HG03097 (cell line): ENCODE measurements around the gene TXNL4B.

Source experiments
- ATAC-seq: cut with Tn5 transposase; IDR thresholded peaks from one replicate; pipeline ENCODE4 v1.9.1; 2021; ENCODE audit not compliant: unreplicated experiment, low FRiP score

Gene TXNL4B

DNA sequence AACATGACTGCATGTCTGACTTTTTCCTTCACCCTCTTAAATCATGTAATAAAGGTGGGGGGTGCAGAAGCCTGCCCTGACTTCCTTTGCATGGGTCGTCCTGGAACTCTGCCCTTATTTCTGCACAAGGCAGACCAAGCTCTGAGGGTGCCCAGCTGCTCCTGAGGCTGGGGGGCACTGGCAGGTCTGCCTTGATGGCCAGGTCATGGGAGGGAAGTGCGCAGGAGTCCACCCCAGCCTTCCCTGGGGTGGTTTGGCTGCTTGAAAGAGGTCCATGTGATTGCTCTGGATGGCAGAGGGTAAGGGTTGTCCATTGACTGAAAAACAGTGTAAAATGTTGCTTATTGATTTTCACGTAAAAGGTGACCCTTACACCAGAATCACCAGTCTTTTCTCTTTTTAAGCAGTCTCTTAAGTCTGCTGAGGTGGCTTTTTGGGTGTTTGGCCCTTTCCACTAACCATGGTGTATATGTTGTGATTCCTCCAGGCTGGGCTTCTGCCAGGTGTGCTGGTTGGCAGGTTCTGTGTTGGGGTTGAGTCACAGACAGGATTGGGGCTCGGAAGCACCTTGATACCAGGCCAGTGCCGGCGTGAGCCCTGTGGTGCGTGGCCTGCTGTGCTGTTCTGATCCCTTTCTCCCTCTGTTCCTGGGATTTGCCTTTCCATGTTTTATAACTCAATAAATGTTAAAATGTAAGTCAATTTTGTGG lies 19.6 kb upstream of the TXNL4B start:
- no peak for ATAC-seq

- no peak for ATAC-seq
Measured at GRCh38 chr16:72112452-72112792, 19.0 kb upstream of the TXNL4B start.

- no peak for ATAC-seq
Measured at GRCh38 chr16:72111657-72112451, 18.4 kb upstream of the TXNL4B start.

- ATAC-seq: no peak
Measured at GRCh38 chr16:72110662-72111615, 17.5 kb upstream of the TXNL4B start.

DNA sequence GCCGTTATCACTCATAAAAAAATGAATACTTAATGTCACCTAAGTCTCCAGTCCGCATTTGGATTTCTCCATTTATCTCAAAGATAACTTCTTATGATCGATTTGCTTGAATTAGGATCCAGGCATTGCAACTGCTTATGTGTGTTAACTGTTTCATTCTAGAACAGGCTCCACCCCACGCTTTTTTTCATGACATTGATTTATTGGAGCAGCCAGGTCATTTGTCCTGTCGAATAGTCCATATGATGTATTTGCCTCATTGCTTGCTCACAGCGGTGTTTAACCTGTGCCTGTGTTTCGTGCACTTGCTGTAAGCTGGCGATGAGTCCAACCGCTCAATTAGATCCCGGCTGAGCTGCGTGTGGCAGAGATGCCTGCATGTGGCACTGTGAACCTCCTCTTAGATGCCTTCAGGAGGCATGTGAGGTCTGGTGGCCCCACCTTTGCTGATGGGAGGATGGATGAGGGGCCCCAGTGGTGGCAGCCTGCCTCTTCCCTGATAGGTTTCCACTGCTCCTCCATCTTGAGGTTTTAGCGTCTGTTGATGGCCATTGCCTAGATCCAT lies 16.6 kb upstream of the TXNL4B start:
- ATAC-seq: no peak

DNA sequence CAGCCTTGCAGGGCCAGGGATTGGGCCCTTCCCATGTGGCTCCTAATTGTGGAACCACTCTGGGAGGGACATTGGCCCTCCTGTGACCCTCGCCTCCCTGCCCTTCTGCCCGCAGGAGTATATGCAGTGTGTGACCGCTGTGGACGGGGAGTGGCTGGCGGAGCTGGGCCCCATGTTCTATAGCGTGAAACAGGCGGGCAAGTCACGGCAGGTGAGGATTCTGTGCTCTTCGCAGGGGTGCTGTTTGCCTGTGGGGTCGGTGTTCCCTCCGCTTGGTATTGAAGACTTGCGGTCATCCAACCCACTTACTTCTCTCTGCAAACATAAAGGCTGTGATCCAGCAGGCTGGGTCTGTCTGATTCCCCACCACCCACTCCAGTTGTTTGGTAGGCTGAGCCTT lies 15.9 kb upstream of the TXNL4B start:
- no peak for ATAC-seq

GRCh38 chr16:72108353-72109102 lies 15.1 kb upstream of the TXNL4B start:
- no peak for ATAC-seq

DNA sequence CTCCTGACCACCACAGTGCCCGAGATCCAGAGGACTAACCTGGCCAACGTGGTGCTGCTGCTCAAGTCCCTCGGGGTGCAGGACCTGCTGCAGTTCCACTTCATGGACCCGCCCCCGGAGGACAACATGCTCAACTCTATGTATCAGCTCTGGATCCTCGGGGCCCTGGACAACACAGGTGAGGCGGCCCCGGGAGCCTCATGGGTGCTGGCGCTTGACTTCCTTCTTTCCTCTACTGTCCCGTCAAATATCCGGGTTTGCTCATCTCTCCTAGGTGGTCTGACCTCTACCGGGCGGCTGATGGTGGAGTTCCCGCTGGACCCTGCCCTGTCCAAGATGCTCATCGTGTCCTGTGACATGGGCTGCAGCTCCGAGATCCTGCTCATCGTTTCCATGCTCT lies 14.0 kb upstream of the TXNL4B start:
- no peak for ATAC-seq

DNA sequence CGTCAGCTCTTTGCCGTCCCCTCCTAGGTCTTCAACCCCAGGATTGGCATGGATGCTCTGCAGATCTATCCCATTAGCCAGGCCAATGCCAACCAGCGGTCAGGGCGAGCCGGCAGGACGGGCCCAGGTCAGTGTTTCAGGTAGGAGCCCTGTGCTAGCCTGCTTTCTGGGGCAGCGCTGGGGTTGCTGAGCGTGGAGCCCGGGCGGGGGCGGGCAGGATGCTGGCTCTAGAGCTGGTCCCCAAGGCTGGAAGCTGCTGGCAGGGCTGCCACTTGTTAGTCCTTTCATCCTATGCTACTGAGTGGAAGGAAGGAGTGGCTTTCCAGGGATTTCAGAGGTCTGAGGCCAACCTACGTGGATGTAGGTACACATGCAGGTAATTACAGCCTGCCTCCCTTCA lies 12.6 kb upstream of the TXNL4B start:
- no peak for ATAC-seq

DNA sequence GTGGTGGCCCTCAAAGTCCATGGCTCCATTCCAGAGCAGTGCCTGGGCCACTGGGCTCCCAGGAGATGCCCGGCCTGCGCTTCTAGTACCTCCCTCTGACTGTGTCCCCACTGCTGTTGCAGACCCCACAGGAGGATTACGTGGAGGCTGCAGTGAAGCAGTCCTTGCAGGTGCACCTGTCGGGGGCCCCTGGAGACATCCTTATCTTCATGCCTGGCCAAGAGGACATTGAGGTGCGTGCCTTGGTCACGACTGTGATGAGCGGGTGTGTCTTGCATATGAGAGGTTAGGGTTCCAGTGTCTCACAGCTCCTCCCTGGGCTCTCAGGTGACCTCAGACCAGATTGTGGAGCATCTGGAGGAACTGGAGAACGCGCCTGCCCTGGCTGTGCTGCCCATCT lies 11.5 kb upstream of the TXNL4B start:
- no peak for ATAC-seq

- no peak for ATAC-seq
Measured at GRCh38 chr16:72101195-72101594, 7.8 kb upstream of the TXNL4B start.

DNA sequence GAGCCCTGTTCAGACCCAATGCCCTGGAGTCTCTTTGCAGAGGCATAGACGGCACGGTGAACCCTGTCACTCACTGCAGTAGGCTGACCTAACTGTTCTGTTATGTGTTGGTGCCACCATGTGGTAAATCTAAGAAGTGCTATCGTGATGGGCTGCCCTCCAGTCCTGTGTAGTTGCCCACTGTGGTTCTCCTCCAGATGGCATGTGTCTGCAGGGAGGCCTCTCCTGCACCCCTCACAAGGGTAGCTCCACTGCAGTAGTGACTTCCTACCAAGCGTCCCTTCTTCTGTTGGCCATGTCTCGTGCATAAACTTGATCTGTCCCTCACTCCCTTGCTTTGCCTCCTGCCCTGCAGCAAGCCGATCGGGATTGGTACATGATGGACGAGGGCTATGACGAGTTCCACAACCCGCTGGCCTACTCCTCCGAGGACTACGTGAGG lies 6.0 kb upstream of the TXNL4B start:
- no peak for ATAC-seq

GRCh38 chr16:72098936-72099335 lies 5.5 kb upstream of the TXNL4B start:
- no peak for ATAC-seq

DNA sequence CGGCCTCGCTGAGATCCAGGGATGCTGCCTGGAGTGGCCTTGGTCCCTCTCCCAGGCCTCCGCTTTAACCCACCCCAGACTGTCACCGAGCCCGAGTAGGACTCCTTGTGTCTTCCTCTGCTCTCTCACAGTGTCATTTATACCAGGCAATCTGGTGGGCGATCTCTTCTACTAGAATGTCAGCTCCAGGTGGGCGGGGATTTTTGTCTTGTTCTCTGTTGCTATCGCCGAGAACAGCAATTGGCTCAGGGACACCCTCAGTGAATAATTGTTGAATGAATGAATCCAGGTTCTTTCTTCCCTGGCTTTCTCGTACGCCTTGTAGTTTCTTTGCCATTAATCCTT lies 818 bp upstream of the TXNL4B start:
- no peak for ATAC-seq

DNA sequence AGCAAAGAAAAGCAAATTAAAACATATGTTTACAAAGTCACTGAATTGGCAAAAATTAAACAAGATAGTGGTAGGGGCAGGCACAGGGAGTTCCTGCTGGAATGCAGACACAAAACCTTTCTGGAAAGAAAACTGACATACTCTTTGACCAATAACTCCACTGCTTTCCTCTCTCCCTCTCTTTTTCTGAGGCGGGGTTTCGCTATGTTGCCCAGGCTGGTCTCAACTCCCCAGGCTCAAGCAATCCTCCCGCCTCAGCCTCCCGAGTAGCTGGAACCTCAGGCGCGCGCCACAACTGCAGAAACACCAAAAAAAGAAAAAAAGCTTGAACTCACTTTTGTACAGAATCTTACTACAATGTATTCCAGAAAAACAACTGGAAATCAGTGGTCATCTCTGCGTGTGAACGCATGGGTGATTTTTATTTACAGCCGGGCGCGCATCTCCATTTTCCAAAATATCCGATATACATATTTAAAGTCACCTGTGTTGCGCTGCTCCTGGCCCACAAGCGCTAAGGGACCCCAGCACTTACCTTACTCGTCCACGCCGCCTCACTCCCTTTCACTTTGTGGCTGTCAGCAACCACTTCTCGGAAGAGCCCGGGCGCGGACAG lies 480 bp downstream of the TXNL4B start:
- ATAC-seq: no peak

DNA sequence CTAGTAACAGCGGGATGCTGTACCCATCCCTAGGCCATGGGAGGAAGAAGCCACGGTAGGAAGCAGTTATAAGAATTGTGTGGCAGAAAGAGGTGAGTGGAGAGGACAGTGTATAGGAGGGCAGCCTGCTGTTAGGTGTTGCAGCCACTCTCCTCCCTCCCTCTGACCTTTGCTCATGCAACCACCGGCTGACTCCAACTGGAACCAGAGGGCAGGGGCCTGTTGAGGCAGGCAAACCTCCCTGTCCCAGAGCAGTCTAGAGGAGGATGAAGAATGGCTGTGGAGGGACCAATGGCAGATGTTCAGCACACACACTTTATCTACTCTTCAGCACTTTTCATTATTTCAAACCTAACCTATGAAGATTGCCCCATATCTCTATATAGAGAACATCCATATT lies 2.2 kb downstream of the TXNL4B start:
- no peak for ATAC-seq

DNA sequence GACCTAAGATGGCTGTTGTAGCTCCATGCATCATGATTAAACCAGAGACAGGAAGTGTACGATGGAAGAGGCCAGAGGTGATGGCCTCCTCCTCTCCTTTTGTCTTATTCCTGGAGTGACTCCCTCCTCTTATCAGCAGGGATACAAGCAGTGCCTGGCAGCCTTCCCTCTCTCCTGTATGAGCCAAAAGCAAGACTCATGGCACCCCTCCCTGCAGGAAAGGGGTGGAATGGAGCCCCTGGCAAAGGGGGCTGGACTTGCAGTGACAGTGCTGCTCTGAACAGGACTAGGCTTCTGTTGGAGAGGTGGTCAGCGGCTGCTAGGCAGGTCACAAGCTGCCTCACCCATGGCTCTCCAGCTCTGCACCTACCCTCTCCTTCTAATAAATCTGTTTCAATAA lies 8.4 kb downstream of the TXNL4B start:
- ATAC-seq: no peak

DNA sequence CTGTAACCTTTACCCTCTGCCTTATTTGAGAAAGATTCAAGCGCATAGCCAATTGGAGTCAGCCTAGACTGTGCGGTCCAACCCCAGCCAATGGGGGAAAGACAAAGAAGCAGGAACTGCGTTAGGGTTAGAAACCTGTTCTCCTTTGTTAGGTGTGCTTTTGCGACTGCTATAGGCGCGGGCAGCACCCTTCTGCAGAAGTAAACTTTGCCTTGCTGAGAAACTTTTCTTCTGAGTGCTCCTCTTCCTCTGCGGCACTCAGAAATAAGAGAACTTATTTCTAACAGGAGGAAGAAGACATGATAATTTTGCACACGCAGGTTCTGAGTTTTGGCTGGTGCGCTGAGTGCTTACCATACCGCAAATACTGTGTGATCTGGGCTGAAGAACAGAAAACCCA lies 9.0 kb downstream of the TXNL4B start:
- no peak for ATAC-seq

GRCh38 chr16:72083778-72084404 lies 9.5 kb downstream of the TXNL4B start:
- no peak for ATAC-seq
